ENCODE measurements around the gene PDCL2. TPM values are rescaled to one million over a fixed set of nuclear protein-coding genes. Genes with fewer than 3 reads are reported as not detected.
A peak's percentile ranks its signal among the peaks of the same experiment; 100 is the strongest.

The PDCL2 gene
- total and polyA plus RNA-seq, 2 of the 8 experiments (the other 6 are each of a cell fraction or from before 2014, with no cell fraction given) = not detected

DNA sequence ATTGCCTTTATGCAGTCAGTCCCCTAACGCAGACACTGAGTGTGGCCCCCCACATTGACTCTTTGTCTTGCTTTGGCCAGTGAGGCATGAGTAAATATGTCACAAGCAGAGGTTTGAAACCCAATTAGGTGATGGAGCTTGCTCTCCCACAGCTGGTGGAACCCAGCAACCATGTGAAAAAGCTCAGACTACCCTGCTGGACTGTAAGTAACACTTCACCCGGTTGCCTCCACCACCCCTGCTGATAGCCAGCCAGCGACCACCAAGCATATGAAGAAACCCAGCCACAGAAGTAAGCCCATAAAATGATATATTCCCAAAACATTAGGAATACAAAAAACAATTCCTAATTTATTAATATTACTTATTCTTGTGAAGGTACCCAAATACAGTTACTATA, 21.6 kb upstream of the PDCL2 start:
- Histone ChIP-seq H3K9ac (replicated peaks in 1 of 4; ENCODE audit: extremely low read depth in 1 of 4, low read depth in 3 of 4, low read length in 3 of 4) (no peak overlapping the region), H2AFZ (ENCODE audit: low read length) (no peak overlapping the region), H2BK5ac (ENCODE audit: low read depth, low read length) (no peak overlapping the region), H4K5ac (ENCODE audit: insufficient read length, low read depth, low read length) (no peak overlapping the region), H3K23me2 (ENCODE audit: low read depth, low read length) (no peaks in the 10 kb centered on the region), H3K36me3 (ENCODE audit: control insufficient read depth in 2 of 4, insufficient read depth in 4 of 4, low read length in 3 of 4) (no peaks in the 10 kb centered on the region), H3K4me1 (replicated peaks in 1 of 4; ENCODE audit: control insufficient read depth in 3 of 4, insufficient read depth in 4 of 4, low read length in 3 of 4) (peaks cover 0 to 3% (median under 1%) of the 10 kb centered on the region in 4 experiments; a peak in 2 of 7 replicates), H3K27ac (ENCODE audit: low read depth, low read length) (no peak overlapping the region), H2BK120ac (replicated peaks; ENCODE audit: low read depth, low read length) (no peak overlapping the region), H4K8ac (ENCODE audit: extremely low read depth, insufficient read depth, low read length) (no peak overlapping the region), H4K91ac (replicated peaks; ENCODE audit: insufficient read length, low read length) (no peak overlapping the region), H3K79me2 (ENCODE audit: control insufficient read depth in 1 of 2, insufficient read depth in 2 of 2, low read length in 2 of 2) (no peaks in the 10 kb centered on the region), H3K23ac (ENCODE audit: insufficient read length) (no peak overlapping the region), H3K4ac (replicated peaks; ENCODE audit: insufficient read length, low read depth, low read length) (no peak overlapping the region), H2BK15ac (ENCODE audit: low read length) (no peak overlapping the region), H2AK5ac (ENCODE audit: low read depth, low read length) (no peak overlapping the region), H3K79me1 (ENCODE audit: low read depth, low read length) (no peaks in the 10 kb centered on the region), H3K4me3 (ENCODE audit: extremely low read depth in 1 of 4, insufficient read depth in 2 of 4, low read depth in 3 of 4, low read length in 4 of 4) (no peak overlapping the region), H2BK20ac (ENCODE audit: low read length) (no peak overlapping the region), H3K4me2 (ENCODE audit: insufficient read depth in 1 of 2, low read depth in 2 of 2, low read length in 2 of 2) (no peak overlapping the region), H4K20me1 (replicated peaks in 1 of 2; ENCODE audit: control insufficient read depth in 1 of 2, insufficient read depth in 2 of 2, low read length in 2 of 2) (no peaks in the 10 kb centered on the region), H3K18ac (ENCODE audit: extremely low read depth, low read length) (no peak overlapping the region), H3K14ac (ENCODE audit: insufficient read length) (no peak overlapping the region), H3K27me3 (replicated peaks in 1 of 4; ENCODE audit: control insufficient read depth in 3 of 4, extremely low read depth in 1 of 4, insufficient read depth in 3 of 4, low read length in 3 of 4) (peaks cover 0 to 1% (median 0%) of the 10 kb centered on the region in 4 experiments; a peak in 1 of 7 replicates), H2BK12ac (ENCODE audit: low read depth, low read length) (no peak overlapping the region), H3K56ac (replicated peaks; ENCODE audit: insufficient read length, low read depth, low read length) (no peak overlapping the region), H3K9me3 (ENCODE audit: insufficient read depth in 2 of 2, low read depth in 1 of 2, low read length in 1 of 2) (no peaks in the 10 kb centered on the region)
- ChIA-PET CTCF (ENCODE audit: partially characterized antibody) (interaction anchor here (1.1 kb wide), 1 partner anchor 108 kb away, joined by 3 read pairs; no protein-coding TSS in a partner anchor), POLR2A (ENCODE audit: partially characterized antibody) (no interaction called here)
- FAIRE-seq (no peak), DNase-seq (ENCODE audit: low read depth in 1 of 2, low spot score in 2 of 2) (no peak)
- WGBS, 2 experiments (ENCODE audit: extremely low coverage in 1 of 2, insufficient coverage in 1 of 2, insufficient read length in 1 of 2, insufficient replicate concordance in 2 of 2, low coverage in 1 of 2, low lambda C conversion rate in 2 of 2, missing lambda C conversion rate in 1 of 2) = 83% methylated on average over 3 of the region's 3 CpGs; no CpG with 5 or more reads in 1 of the 2 experiments
- TF ChIP-seq POLR2AphosphoS5 (IDR thresholded peaks at IDR 0.05; ENCODE audit: low read depth, low read length) (no peak), RAD21 (IDR thresholded peaks at IDR 0.05 in 1 of 2, conservative IDR thresholded peaks at IDR 0.05 in 1 of 2; ENCODE audit: low read depth in 2 of 2, low read length in 2 of 2) (peak in 1 of 2 experiments; percentile 17; a peak in 2 of 4 replicates)
- TF ChIP-seq, protein P1, sequence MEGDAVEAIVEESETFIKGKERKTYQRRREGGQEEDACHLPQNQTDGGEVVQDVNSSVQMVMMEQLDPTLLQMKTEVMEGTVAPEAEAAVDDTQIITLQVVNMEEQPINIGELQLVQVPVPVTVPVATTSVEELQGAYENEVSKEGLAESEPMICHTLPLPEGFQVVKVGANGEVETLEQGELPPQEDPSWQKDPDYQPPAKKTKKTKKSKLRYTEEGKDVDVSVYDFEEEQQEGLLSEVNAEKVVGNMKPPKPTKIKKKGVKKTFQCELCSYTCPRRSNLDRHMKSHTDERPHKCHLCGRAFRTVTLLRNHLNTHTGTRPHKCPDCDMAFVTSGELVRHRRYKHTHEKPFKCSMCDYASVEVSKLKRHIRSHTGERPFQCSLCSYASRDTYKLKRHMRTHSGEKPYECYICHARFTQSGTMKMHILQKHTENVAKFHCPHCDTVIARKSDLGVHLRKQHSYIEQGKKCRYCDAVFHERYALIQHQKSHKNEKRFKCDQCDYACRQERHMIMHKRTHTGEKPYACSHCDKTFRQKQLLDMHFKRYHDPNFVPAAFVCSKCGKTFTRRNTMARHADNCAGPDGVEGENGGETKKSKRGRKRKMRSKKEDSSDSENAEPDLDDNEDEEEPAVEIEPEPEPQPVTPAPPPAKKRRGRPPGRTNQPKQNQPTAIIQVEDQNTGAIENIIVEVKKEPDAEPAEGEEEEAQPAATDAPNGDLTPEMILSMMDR (IDR thresholded peaks at IDR 0.05; ENCODE audit: control extremely low read depth in 1 of 3, insufficient read depth in 1 of 3, low read depth in 1 of 3, low read length in 3 of 3) = peak in 2 of 3 experiments; percentile 1 to 9; a peak in 2 of 4 replicates

All from H1 (cell line).